ENCODE data around the gene IFIT2. TPM values are rescaled to one million over a fixed set of nuclear protein-coding genes. Genes with fewer than 3 reads are reported as not detected.
"Not testable (repeated sequence)": the region's sequence is repeated elsewhere in the genome, so short reads cannot be mapped to it uniquely, and the experiment has no call there.

The IFIT2 gene
- total RNA-seq (2021; ENCODE audit: unreplicated experiment) = 31.6 TPM
- polyA plus RNA-seq (2012; ENCODE audit: insufficient read length) = 6.9 TPM
- Bru-seq, nascent RNA = percentile 81 among the genes with signal in this experiment
- percentile 95 among the genes with signal in this experiment for BruChase-seq, experiment 1, labeled RNA remaining after a 2-hour chase
- percentile 74 among the genes with signal in this experiment for BruChase-seq, experiment 2, labeled RNA remaining after a 6-hour chase
- long read RNA-seq, transcript IFIT2-201 (2 exons, 3,489 nt) = major isoform, 266 of 277 reads
- long read RNA-seq, partial matches to known transcripts = 3 of 277 reads
- long read RNA-seq, other reads (novel, unspliced or antisense) = 8 of 277 reads

DNA sequence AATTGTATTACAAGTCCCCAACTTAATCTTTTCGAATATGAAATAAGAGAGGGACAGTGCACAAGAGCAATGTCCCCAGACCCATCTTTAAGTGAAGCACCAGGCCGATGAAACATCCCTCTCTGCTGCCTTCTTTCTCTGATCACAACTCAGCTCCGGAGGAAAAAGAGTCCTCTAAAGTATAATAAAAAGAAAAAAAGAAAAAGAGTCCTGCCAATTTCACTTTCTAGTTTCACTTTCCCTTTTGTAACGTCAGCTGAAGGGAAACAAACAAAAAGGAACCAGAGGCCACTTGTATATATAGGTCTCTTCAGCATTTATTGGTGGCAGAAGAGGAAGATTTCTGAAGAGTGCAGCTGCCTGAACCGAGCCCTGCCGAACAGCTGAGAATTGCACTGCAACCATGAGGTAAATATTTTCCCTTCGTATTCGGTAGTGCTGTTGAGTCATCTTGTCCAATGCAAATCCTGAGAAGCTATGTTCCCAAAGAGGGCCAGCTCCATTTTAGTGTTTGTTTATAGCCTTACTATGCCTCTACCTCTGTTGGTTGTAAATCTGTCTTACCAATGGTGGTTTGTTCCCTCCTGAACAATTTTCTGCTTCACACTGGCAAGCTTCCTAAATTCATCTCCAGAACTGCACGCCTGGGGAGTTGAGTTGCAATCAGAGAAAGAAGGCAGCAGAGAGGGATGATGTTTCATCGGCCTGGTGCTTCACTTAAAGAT is at the start of gene IFIT2:
TSS of gene IFIT2 (plus strand) at position 326 of the 725 bp plus-strand sequence. CDS start at position 404, 78 bp downstream.
- Histone ChIP-seq H3K36me3 (ENCODE audit: control insufficient read depth, insufficient read depth, low read length) (no peaks in the 10 kb centered on the region), H3K27me3 (ENCODE audit: control insufficient read depth, insufficient read depth, low read length) (no peaks in the 10 kb centered on the region), H3K9me3 (ENCODE audit: control insufficient read depth, insufficient read depth, low read depth, low read length) (peaks cover 4% of the 10 kb centered on the region; the same call in 1 of the 2 replicates), H3K27ac (ENCODE audit: low read length) (peak within 1 kb of the TSS; percentile 90), H3K4me3 (ENCODE audit: low read depth in 2 of 2, low read length in 2 of 2) (peak within 1 kb of the TSS; percentile 50 to 63), H3K4me1 (ENCODE audit: control insufficient read depth, insufficient read depth, low read length) (peaks cover 19% of the 10 kb centered on the region)
- no TSS peak for BruUV-seq (replicated peaks)
- POLR2A ChIA-PET = interaction anchor here (0.5 to 0.7 kb wide), 2 partner anchors 50 to 1058 kb away, joined by 3 to 7 read pairs; no protein-coding TSS in a partner anchor
- DNase-seq (ENCODE audit: low read depth, low spot score) (peak; percentile 62), ATAC-seq (peak; percentile 68)
- CTCF ChIA-PET = no interaction called here
- intact Hi-C loops (cut with micrococcal nuclease; ENCODE audit: unreplicated experiment) = no loop called here
- TF ChIP-seq SIN3A (IDR thresholded peaks at IDR 0.05; ENCODE audit: borderline replicate concordance, insufficient read depth, low read depth, low read length) (no peak), POLR2AphosphoS5 (IDR thresholded peaks at IDR 0.05; ENCODE audit: low read depth, low read length) (0 out of 2 replicates have a peak, but pooled peaks have one; percentile 31), TCF7L2 (IDR thresholded peaks at IDR 0.05; ENCODE audit: low read depth, low read length) (no peak), CTCF (IDR thresholded peaks at IDR 0.05) (no peak)
- TF ChIP-seq, protein P1, sequence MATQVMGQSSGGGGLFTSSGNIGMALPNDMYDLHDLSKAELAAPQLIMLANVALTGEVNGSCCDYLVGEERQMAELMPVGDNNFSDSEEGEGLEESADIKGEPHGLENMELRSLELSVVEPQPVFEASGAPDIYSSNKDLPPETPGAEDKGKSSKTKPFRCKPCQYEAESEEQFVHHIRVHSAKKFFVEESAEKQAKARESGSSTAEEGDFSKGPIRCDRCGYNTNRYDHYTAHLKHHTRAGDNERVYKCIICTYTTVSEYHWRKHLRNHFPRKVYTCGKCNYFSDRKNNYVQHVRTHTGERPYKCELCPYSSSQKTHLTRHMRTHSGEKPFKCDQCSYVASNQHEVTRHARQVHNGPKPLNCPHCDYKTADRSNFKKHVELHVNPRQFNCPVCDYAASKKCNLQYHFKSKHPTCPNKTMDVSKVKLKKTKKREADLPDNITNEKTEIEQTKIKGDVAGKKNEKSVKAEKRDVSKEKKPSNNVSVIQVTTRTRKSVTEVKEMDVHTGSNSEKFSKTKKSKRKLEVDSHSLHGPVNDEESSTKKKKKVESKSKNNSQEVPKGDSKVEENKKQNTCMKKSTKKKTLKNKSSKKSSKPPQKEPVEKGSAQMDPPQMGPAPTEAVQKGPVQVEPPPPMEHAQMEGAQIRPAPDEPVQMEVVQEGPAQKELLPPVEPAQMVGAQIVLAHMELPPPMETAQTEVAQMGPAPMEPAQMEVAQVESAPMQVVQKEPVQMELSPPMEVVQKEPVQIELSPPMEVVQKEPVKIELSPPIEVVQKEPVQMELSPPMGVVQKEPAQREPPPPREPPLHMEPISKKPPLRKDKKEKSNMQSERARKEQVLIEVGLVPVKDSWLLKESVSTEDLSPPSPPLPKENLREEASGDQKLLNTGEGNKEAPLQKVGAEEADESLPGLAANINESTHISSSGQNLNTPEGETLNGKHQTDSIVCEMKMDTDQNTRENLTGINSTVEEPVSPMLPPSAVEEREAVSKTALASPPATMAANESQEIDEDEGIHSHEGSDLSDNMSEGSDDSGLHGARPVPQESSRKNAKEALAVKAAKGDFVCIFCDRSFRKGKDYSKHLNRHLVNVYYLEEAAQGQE (IDR thresholded peaks at IDR 0.05; ENCODE audit: insufficient read depth in 1 of 2, low read depth in 2 of 2, low read length in 1 of 2) = no peak
- in situ Hi-C loops (cut with HindIII; ENCODE audit: low pct_unique_long_range_greater_than_20kb, low sequenced_read_pairs) = no loop called here

DNA sequence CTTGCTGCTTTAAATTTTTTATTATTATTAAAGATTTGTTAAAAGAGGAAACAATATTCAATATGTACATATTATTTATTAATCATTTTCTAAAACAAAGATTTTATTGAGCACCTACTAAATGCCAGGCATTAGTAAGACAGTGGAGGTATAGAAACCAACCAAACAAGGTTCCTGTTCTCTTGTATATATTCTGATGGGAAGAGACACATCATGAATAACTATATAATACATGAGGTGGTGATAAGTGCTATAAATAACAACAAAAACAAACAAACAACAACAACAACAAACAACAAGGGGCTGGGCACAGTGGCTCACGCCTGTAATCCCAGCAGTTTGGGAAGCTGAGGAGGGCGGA is 49.6 kb upstream of the IFIT2 start:
- CTCF ChIA-PET = interaction anchor here (1.3 kb wide), 1 partner anchor 34 kb away, joined by 3 read pairs; no protein-coding TSS in a partner anchor
- in situ Hi-C loops (cut with HindIII; ENCODE audit: low pct_unique_long_range_greater_than_20kb, low sequenced_read_pairs) = no loop called here
- no peak for TF ChIP-seq CTCF (IDR thresholded peaks at IDR 0.05)
- TF ChIP-seq POLR2AphosphoS5 (IDR thresholded peaks at IDR 0.05; ENCODE audit: low read depth, low read length) = no peak
- TF ChIP-seq SIN3A (IDR thresholded peaks at IDR 0.05; ENCODE audit: borderline replicate concordance, insufficient read depth, low read depth, low read length) = no peak
- TF ChIP-seq, protein P1 (IDR thresholded peaks at IDR 0.05; ENCODE audit: insufficient read depth in 1 of 2, low read depth in 2 of 2, low read length in 1 of 2) = no peak
- TF ChIP-seq TCF7L2 (IDR thresholded peaks at IDR 0.05; ENCODE audit: low read depth, low read length) = no peak

GRCh38 chr10:89255091-89255579 is 46.7 kb upstream of the IFIT2 start:
- H3K4me3 ChIP-seq (ENCODE audit: low read depth in 2 of 2, low read length in 2 of 2); ATAC-seq; in situ Hi-C loops (cut with HindIII; ENCODE audit: low pct_unique_long_range_greater_than_20kb, low sequenced_read_pairs); CTCF ChIA-PET; H3K4me1 ChIP-seq (ENCODE audit: control insufficient read depth, insufficient read depth, low read length); H3K27me3 ChIP-seq (ENCODE audit: control insufficient read depth, insufficient read depth, low read length); BruUV-seq (replicated peaks); POLR2A ChIA-PET; H3K9me3 ChIP-seq (ENCODE audit: control insufficient read depth, insufficient read depth, low read depth, low read length); DNase-seq (ENCODE audit: low read depth, low spot score); intact Hi-C loops (cut with micrococcal nuclease; ENCODE audit: unreplicated experiment); H3K36me3 ChIP-seq (ENCODE audit: control insufficient read depth, insufficient read depth, low read length); H3K27ac ChIP-seq (ENCODE audit: low read length): not testable (repeated sequence)

More for the DNA sequence above, 49.6 kb upstream of the IFIT2 start:
- no peak for DNase-seq (ENCODE audit: low read depth, low spot score)
- POLR2A ChIA-PET = interaction anchor here (0.6 kb wide), 1 partner anchor 50 kb away, joined by 7 read pairs; no protein-coding TSS in a partner anchor
- H3K9me3 ChIP-seq (ENCODE audit: control insufficient read depth, insufficient read depth, low read depth, low read length) = peaks cover 7% of the 10 kb centered on the region; the same call in 1 of the 2 replicates
- peak overlapping the region; percentile 66 for H3K27ac ChIP-seq (ENCODE audit: low read length)
- BruUV-seq (replicated peaks) = no TSS peak
- H3K36me3 ChIP-seq (ENCODE audit: control insufficient read depth, insufficient read depth, low read length) = no peaks in the 10 kb centered on the region
- H3K27me3 ChIP-seq (ENCODE audit: control insufficient read depth, insufficient read depth, low read length) = no peaks in the 10 kb centered on the region
- peak overlapping the region; percentile 91 to 94; a peak in 3 of 4 replicates for H3K4me3 ChIP-seq (ENCODE audit: low read depth in 2 of 2, low read length in 2 of 2)
- intact Hi-C loops (cut with micrococcal nuclease; ENCODE audit: unreplicated experiment) = no loop called here
- peaks cover 3% of the 10 kb centered on the region; the same call in 1 of the 2 replicates for H3K4me1 ChIP-seq (ENCODE audit: control insufficient read depth, insufficient read depth, low read length)
- ATAC-seq = no peak
